Measurements from ENCODE around the gene SBF2. TPM values are rescaled to one million over a fixed set of nuclear protein-coding genes. Genes with fewer than 3 reads are reported as not detected.

Gene SBF2
- polyA plus RNA-seq, 1 donor (not counting 4 experiments of a cell fraction or from before 2014, with no cell fraction given), result 24.5 TPM

DNA sequence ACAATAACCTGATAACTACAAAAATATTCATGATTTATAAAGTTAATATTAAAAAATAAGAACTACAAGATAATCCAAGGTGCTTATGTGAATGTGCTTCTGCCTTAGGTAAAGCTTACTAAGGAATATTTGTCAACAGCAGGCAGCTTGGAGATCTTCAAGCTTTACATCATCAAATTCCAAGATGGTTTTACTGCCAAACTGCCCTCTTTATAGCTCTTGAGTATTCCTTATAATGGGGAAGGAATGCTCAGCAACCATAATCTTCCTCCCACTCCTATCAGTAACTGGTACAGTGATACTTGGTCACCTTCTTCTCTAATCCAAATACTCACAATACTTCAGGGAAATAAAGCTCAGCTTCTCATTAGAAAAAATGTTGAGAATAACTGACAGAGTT lies 30.1 kb downstream of the SBF2 start:
- FAIRE-seq, result peak; percentile 29

DNA sequence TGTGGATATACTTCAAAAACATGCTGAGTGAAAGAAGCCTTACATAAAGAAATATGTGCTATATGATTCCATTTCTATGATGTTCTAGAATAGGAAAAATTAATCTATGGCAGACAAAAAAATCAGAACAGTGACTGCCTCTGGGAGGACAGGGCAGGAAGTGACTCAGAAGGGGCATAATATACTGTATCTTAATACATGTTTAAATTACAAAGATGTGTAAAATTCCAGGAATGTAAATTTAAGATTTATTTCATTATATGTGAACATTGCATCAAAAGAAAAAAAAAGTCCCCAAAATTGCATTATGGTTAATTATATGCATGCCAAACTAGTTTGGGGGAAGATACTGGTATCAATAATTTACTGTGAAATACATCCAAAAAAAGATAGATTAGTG lies 32.2 kb downstream of the SBF2 start:
- no peak for TF ChIP-seq EZH2 (IDR thresholded peaks at IDR 0.05; ENCODE audit: low read length)
- TF ChIP-seq, protein P1, sequence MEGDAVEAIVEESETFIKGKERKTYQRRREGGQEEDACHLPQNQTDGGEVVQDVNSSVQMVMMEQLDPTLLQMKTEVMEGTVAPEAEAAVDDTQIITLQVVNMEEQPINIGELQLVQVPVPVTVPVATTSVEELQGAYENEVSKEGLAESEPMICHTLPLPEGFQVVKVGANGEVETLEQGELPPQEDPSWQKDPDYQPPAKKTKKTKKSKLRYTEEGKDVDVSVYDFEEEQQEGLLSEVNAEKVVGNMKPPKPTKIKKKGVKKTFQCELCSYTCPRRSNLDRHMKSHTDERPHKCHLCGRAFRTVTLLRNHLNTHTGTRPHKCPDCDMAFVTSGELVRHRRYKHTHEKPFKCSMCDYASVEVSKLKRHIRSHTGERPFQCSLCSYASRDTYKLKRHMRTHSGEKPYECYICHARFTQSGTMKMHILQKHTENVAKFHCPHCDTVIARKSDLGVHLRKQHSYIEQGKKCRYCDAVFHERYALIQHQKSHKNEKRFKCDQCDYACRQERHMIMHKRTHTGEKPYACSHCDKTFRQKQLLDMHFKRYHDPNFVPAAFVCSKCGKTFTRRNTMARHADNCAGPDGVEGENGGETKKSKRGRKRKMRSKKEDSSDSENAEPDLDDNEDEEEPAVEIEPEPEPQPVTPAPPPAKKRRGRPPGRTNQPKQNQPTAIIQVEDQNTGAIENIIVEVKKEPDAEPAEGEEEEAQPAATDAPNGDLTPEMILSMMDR (optimal IDR thresholded peaks at IDR 0.05 in 1 of 3, IDR thresholded peaks at IDR 0.05 in 1 of 3, conservative IDR thresholded peaks at IDR 0.05 in 1 of 3; ENCODE audit: extremely low read depth in 1 of 3, insufficient read depth in 2 of 3, low read length in 3 of 3), result no peak
- FAIRE-seq, result peak; percentile 59
- H3K9me3 ChIP-seq (ENCODE audit: control insufficient read depth, low read depth, low read length), result no peaks in the 10 kb centered on the region
- H3K79me2 ChIP-seq (ENCODE audit: control insufficient read depth, insufficient read depth, low read length), result peaks cover 18% of the 10 kb centered on the region
- dilution Hi-C loops (cut with MboI; ENCODE audit: extremely low pct_ligation_motif_present, low sequenced_read_pairs), result no loop called here
- no peak overlapping the region for H3K4me3 ChIP-seq (ENCODE audit: control insufficient read depth in 2 of 3, extremely low read depth in 1 of 3, insufficient read depth in 2 of 3, low read depth in 1 of 3, low read length in 3 of 3)
- peak overlapping the region; percentile 53 for H3K4me2 ChIP-seq (ENCODE audit: control insufficient read depth, extremely low read depth, insufficient read depth, low read depth, low read length)
- no peaks in the 10 kb centered on the region for H3K36me3 ChIP-seq (ENCODE audit: control insufficient read depth in 2 of 2, extremely low read depth in 1 of 2, insufficient read depth in 2 of 2, low read length in 2 of 2)
- H3K27ac ChIP-seq (ENCODE audit: control insufficient read depth, insufficient read depth, low read length), result no peak overlapping the region
- no peak overlapping the region for H3K9ac ChIP-seq (ENCODE audit: control insufficient read depth, extremely low read depth, insufficient read depth, low read length)
- peaks cover 18% of the 10 kb centered on the region for H3K4me1 ChIP-seq (ENCODE audit: control insufficient read depth, extremely low read depth, insufficient read depth, low read length)
- no peaks in the 10 kb centered on the region for H3K9me1 ChIP-seq (ENCODE audit: control insufficient read depth, extremely low read depth, insufficient read depth, low read length)
- no peak for DNase-seq (ENCODE audit: low read depth, low spot score)
- H4K20me1 ChIP-seq (ENCODE audit: control insufficient read depth, extremely low read depth, insufficient read depth, low read length), result no peaks in the 10 kb centered on the region
- H3K27me3 ChIP-seq (ENCODE audit: control insufficient read depth, extremely low read depth, insufficient read depth, low read length), result no peaks in the 10 kb centered on the region
- H2AFZ ChIP-seq (ENCODE audit: control insufficient read depth, low read length), result no peak overlapping the region

More for the DNA sequence above, 30.1 kb downstream of the SBF2 start:
- Histone ChIP-seq H3K79me2 (ENCODE audit: control insufficient read depth, insufficient read depth, low read length) (peaks cover 16% of the 10 kb centered on the region), H3K4me1 (ENCODE audit: control insufficient read depth, extremely low read depth, insufficient read depth, low read length) (peaks cover 20% of the 10 kb centered on the region), H3K27me3 (ENCODE audit: control insufficient read depth, extremely low read depth, insufficient read depth, low read length) (no peaks in the 10 kb centered on the region), H3K9me3 (ENCODE audit: control insufficient read depth, low read depth, low read length) (no peaks in the 10 kb centered on the region), H3K4me2 (ENCODE audit: control insufficient read depth, extremely low read depth, insufficient read depth, low read depth, low read length) (no peak overlapping the region), H3K27ac (ENCODE audit: control insufficient read depth, insufficient read depth, low read length) (no peak overlapping the region), H3K9me1 (ENCODE audit: control insufficient read depth, extremely low read depth, insufficient read depth, low read length) (no peaks in the 10 kb centered on the region), H2AFZ (ENCODE audit: control insufficient read depth, low read length) (no peak overlapping the region), H4K20me1 (ENCODE audit: control insufficient read depth, extremely low read depth, insufficient read depth, low read length) (no peaks in the 10 kb centered on the region), H3K36me3 (ENCODE audit: control insufficient read depth in 2 of 2, extremely low read depth in 1 of 2, insufficient read depth in 2 of 2, low read length in 2 of 2) (no peaks in the 10 kb centered on the region), H3K9ac (ENCODE audit: control insufficient read depth, extremely low read depth, insufficient read depth, low read length) (no peak overlapping the region), H3K4me3 (ENCODE audit: control insufficient read depth in 2 of 3, extremely low read depth in 1 of 3, insufficient read depth in 2 of 3, low read depth in 1 of 3, low read length in 3 of 3) (no peak overlapping the region)
- DNase-seq (ENCODE audit: low read depth, low spot score), result peak; percentile 21
- TF ChIP-seq, protein P1 (optimal IDR thresholded peaks at IDR 0.05 in 1 of 3, IDR thresholded peaks at IDR 0.05 in 1 of 3, conservative IDR thresholded peaks at IDR 0.05 in 1 of 3; ENCODE audit: extremely low read depth in 1 of 3, insufficient read depth in 2 of 3, low read length in 3 of 3), result no peak
- no peak for TF ChIP-seq EZH2 (IDR thresholded peaks at IDR 0.05; ENCODE audit: low read length)
- dilution Hi-C loops (cut with MboI; ENCODE audit: extremely low pct_ligation_motif_present, low sequenced_read_pairs), result no loop called here

Data from keratinocyte (primary cell).